Activated T-helper 17 cell treated with anti-CD3 and anti-CD28 coated beads, Interleukin-2, amount 50 U/mL, for 72 hours (primary cell): ENCODE measurements around the gene ZNF71. TPM values are rescaled to one million over a fixed set of nuclear protein-coding genes. Genes with fewer than 3 reads are reported as not detected.

Experiments used
- ATAC-seq: fragments of 150-1000 bp; cut with Tn5 transposase; replicated peaks from 2 replicates; pipeline ENCODE4 v1.10.0; 2021; ENCODE audit warnings: mild to moderate bottlenecking, moderate library complexity
- H3K27ac Mint-ChIP-seq: one replicate; pipeline ENCODE4 v1.8.0; 2022; ENCODE audit warnings: mixed read lengths
- H3K27me3 Mint-ChIP-seq: one replicate; pipeline ENCODE4 v1.8.0; 2022; ENCODE audit warnings: mixed read lengths
- H3K36me3 Mint-ChIP-seq: one replicate; pipeline ENCODE4 v1.8.0; 2022; ENCODE audit warnings: low read depth, mild to moderate bottlenecking, mixed read lengths
- H3K4me1 Mint-ChIP-seq: one replicate; pipeline ENCODE4 v1.8.0; 2022; ENCODE audit warnings: mixed read lengths
- H3K4me3 Mint-ChIP-seq: one replicate; pipeline ENCODE4 v1.8.0; 2022; ENCODE audit warnings: mild to moderate bottlenecking, mixed read lengths
- H3K9me3 Mint-ChIP-seq: one replicate; pipeline ENCODE4 v1.8.0; 2022; ENCODE audit warnings: mixed read lengths
- total RNA-seq, 2 donors: library from RNA; stranded (reverse); gene quantifications; one replicate each; pipeline ENCODE4 v1.2.3, GENCODE V29; 2022

Gene ZNF71
- total RNA-seq: 1 to 10 TPM; 4.3 to 4.8 TPM

DNA sequence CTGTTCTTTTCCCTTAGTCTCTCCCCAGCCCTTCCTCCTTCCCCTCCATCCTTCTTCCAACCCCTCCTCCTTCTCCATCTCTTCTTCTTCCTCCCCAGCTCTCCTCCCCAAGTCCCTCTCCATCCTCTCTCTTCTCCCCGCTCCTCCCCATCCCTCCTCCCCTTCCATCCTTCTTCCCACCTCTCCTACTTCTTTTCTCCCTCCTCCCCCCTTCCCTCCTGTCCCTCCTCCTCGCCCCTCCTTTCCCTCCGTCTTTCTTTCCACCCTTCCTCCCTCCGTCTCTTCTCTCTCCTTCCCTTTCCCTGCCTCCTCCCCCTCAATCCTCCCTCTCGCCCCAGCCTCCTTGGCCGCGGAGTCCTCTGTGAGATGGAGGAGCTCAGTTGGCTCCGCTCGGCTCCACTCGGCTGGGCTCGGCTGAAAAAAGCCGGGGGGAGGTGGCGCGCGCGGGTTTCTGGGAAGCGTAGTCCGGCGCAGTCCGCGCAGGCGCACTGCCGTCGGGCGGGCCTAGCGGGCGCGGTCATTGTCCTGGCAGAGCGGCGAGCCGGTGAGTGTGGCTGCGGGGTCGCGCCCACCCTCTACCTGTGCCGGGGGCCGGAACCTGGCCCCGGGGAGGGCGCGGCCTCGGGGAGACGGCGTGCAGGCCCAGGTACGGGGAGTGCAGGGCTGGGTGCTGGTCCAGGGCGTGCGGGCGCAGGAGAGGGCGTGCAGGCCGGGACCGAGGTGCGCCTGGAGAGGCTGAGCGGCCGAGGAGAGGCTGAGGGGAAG is at the start of gene ZNF71:
Gene ZNF71 (plus strand): TSS at position 520 of the 765 bp plus-strand sequence. CDS start 6,257 bp downstream, outside the sequence.
- peaks cover 22% of the 10 kb centered on the region for H3K36me3 Mint-ChIP-seq
- ATAC-seq: peak; percentile 96
- H3K27me3 Mint-ChIP-seq: no peaks in the 10 kb centered on the region
- H3K9me3 Mint-ChIP-seq: peaks cover 19% of the 10 kb centered on the region
- H3K27ac Mint-ChIP-seq: peak within 1 kb of the TSS; percentile 94
- H3K4me3 Mint-ChIP-seq: peak within 1 kb of the TSS; percentile 94
- peaks cover 22% of the 10 kb centered on the region for H3K4me1 Mint-ChIP-seq

DNA sequence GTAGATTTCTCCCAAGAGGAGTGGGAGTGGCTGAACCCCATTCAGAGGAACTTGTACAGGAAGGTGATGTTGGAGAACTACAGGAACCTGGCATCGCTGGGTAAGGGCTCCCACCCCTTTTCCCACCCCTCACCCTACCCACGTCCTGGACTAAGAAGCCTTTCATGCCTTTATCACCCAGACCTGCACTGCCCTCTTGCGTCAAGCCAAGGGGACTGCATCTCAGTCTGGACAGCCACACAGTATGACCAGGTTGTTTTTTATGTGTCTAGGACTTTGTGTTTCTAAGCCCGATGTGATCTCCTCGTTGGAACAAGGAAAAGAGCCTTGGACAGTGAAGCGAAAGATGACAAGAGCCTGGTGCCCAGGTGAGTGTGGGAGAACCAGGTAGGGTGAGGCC is 47.6 kb upstream of the ZNF71 start:
- no peaks in the 10 kb centered on the region for H3K27me3 Mint-ChIP-seq
- H3K36me3 Mint-ChIP-seq: peaks cover 79% of the 10 kb centered on the region
- no peak for ATAC-seq
- H3K9me3 Mint-ChIP-seq: peaks cover 20% of the 10 kb centered on the region
- H3K4me1 Mint-ChIP-seq: no peaks in the 10 kb centered on the region
- no peak overlapping the region for H3K27ac Mint-ChIP-seq
- no peak overlapping the region for H3K4me3 Mint-ChIP-seq

DNA sequence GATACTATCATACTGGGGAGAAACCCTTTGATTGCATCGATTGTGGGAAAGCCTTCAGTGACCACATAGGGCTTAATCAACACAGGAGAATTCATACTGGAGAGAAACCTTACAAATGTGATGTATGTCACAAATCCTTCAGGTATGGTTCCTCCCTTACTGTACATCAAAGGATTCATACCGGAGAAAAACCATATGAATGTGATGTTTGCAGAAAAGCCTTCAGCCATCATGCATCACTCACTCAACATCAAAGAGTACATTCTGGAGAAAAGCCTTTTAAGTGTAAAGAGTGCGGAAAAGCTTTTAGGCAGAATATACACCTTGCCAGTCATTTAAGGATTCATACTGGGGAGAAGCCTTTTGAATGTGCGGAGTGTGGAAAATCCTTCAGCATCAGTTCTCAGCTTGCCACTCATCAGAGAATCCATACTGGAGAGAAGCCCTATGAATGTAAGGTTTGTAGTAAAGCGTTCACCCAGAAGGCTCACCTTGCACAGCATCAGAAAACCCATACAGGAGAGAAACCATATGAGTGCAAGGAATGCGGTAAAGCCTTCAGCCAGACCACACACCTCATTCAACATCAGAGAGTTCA is 40.7 kb upstream of the ZNF71 start:
- ATAC-seq: no peak
- Mint-ChIP-seq H3K27me3 (no peaks in the 10 kb centered on the region), H3K9me3 (peaks cover 35% of the 10 kb centered on the region), H3K4me1 (no peaks in the 10 kb centered on the region), H3K27ac (no peak overlapping the region), H3K36me3 (peaks cover 59% of the 10 kb centered on the region), H3K4me3 (no peak overlapping the region)

DNA sequence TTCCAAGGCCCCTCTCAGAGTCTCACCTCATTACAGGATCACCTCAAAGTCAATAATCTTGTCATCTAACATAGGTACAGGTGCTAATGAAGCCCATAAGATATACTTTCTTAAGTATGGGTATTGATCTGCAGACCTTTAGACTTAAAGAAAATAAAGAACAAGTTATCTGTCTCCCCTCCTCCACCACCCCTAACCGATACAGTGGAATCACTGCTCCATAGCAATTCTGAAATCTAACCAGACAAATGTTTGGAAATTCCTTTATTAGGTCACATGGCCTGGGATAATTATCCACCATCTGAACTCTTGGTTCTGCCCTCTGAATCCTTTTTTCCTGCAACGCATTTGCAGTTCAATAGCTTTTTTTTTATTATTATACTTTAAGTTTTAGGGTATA is 32.3 kb upstream of the ZNF71 start:
- no peak overlapping the region for H3K4me3 Mint-ChIP-seq
- no peak overlapping the region for H3K27ac Mint-ChIP-seq
- H3K9me3 Mint-ChIP-seq: peaks cover 26% of the 10 kb centered on the region
- no peaks in the 10 kb centered on the region for H3K4me1 Mint-ChIP-seq
- no peaks in the 10 kb centered on the region for H3K27me3 Mint-ChIP-seq
- no peak for ATAC-seq
- peaks cover 8% of the 10 kb centered on the region for H3K36me3 Mint-ChIP-seq

DNA sequence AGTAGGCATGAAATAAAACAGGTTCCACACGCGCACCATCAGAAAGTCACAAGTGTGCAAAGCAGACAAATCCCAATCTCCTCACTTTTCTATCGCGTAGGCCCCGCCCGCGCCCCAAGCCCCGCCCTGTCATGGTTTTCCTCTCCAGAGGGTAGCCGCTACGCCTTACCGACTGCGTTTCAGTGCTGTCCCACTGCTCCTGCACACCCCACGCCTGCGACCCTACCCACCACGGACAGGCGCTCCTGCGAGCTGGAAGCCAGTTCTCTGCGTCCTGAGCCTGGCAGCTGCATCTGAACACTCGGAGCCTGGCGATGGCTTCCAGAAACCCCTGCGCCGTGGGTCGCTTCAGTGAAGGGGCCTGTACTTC is 28.2 kb upstream of the ZNF71 start:
- Mint-ChIP-seq H3K4me3 (peak overlapping the region; percentile 95), H3K4me1 (no peaks in the 10 kb centered on the region), H3K27me3 (no peaks in the 10 kb centered on the region), H3K9me3 (peaks cover 22% of the 10 kb centered on the region), H3K27ac (peak overlapping the region; percentile 86), H3K36me3 (peaks cover 47% of the 10 kb centered on the region)
- ATAC-seq: peak; percentile 59

DNA sequence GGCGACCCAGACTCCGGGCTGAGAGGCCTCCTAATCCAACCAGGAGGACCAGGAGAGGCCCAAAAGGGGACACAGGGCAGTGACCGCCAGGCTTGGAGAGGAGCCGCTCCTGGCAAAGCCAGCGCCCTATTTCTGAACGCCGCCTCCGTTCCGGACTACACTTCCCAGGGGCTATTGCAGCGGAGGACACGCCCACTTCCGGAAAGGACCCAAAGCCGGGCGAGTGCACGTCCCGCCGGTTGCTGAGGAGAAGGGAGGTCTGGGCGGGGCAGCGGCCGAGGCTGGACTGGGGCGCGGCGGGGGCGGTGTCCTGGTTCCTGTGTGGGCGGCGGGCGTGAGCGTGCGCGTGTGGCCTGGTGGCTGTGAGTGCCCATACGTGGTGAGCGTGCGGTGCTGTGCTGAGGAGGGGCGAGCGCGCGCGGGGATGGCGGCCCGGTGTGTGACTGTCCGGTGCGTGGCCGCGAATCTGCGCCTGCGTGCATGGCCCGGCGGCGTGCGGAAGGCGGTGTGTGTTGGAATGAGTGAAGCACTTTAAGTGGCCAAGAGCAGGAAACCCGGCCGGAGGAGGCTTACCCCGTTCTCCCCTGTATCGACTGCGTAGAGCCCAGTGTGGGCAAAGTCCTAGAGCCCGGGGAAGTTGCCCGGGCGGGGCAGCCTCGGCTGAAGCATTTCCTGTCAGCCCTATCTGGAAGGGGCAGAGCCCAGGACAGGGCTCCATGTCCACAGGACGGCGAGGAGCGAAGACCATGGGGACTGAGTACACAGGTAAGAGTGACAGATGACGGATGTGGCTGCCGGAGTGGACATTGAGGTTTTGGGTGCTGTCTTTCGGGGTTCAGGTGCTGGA is 27.6 kb upstream of the ZNF71 start, which contains the start of gene ZNF470:
Gene ZNF470 (plus strand): TSS at position 195 of the 847 bp plus-strand sequence. CDS start 2,844 bp downstream, outside the sequence.
- peak within 1 kb of the TSS; percentile 86 for H3K27ac Mint-ChIP-seq
- peak within 1 kb of the TSS; percentile 95 for H3K4me3 Mint-ChIP-seq
- no peaks in the 10 kb centered on the region for H3K4me1 Mint-ChIP-seq
- H3K9me3 Mint-ChIP-seq: peaks cover 22% of the 10 kb centered on the region
- H3K27me3 Mint-ChIP-seq: no peaks in the 10 kb centered on the region
- H3K36me3 Mint-ChIP-seq: peaks cover 53% of the 10 kb centered on the region
- ATAC-seq: peak; percentile 97

DNA sequence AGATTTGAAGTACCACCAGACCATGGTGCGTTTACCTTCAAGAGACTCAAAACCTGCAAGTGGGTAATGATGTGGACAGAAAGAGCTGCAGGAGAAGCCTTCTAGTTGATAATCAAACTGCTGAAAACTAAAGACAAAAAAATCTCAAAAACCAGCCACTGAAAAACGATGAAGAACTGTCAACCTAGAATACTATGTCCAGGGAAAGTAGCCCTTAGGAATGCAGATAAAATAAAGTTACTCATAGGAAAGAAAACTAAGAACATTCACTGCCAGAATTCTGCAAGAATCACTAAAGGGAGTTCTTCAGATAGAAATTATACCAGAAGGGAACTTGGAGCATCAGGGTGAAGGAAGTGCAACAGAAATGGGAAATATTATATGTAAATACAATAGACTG is 22.5 kb upstream of the ZNF71 start:
- H3K9me3 Mint-ChIP-seq: peaks cover 38% of the 10 kb centered on the region
- no peak for ATAC-seq
- no peaks in the 10 kb centered on the region for H3K27me3 Mint-ChIP-seq
- no peaks in the 10 kb centered on the region for H3K4me1 Mint-ChIP-seq
- H3K27ac Mint-ChIP-seq: no peak overlapping the region
- H3K36me3 Mint-ChIP-seq: peaks cover 96% of the 10 kb centered on the region
- no peak overlapping the region for H3K4me3 Mint-ChIP-seq

DNA sequence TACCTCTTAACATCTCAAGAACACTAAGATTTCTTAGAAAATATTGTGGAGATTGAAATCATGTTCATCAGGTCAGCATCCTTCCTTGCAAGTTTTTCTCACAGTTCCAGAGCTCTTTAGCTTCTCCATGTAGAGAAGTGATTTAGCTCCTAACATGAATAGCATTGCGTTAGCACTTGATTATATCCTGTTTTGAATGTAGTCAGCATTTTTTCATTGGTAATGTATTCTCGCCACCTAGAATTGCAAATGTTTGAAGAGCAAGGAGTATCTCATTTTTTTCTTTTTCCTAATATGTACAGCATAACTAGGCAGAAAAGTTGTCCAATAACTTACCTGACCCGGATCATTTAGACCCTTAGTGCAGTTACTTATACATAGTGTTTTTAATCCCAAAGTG is 21.2 kb upstream of the ZNF71 start:
- no peak overlapping the region for H3K4me3 Mint-ChIP-seq
- H3K9me3 Mint-ChIP-seq: peaks cover 49% of the 10 kb centered on the region

DNA sequence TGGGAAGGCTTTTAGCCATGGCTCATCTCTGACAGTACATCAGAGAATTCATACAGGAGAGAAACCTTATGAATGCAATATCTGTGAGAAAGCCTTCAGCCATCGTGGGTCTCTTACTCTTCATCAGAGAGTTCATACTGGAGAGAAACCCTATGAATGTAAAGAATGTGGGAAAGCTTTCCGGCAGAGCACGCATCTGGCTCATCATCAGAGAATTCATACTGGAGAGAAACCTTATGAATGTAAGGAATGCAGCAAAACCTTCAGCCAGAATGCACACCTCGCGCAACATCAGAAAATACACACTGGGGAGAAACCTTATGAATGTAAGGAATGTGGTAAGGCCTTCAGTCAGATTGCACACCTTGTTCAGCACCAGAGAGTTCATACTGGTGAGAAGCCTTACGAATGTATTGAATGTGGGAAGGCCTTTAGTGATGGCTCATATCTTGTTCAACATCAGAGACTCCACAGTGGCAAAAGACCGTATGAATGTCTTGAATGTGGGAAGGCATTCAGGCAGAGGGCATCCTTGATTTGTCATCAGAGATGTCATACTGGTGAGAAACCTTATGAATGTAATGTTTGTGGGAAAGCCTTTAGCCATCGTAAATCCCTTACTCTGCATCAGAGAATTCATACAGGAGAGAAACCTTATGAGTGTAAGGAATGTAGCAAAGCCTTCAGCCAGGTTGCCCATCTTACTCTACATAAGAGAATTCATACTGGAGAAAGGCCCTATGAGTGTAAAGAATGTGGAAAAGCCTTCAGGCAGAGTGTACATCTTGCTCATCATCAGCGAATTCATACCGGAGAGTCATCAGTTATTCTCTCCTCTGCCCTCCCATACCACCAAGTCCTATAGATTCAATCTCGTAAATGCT is 17.1 kb upstream of the ZNF71 start:
- ATAC-seq: no peak
- Mint-ChIP-seq H3K36me3 (peaks cover 44% of the 10 kb centered on the region), H3K27me3 (no peaks in the 10 kb centered on the region), H3K4me3 (no peak overlapping the region), H3K9me3 (peaks cover 51% of the 10 kb centered on the region), H3K4me1 (no peaks in the 10 kb centered on the region), H3K27ac (no peak overlapping the region)

More for the DNA sequence above, 21.2 kb upstream of the ZNF71 start:
- Mint-ChIP-seq H3K27ac (no peak overlapping the region), H3K36me3 (peaks cover 83% of the 10 kb centered on the region), H3K4me1 (no peaks in the 10 kb centered on the region), H3K27me3 (no peaks in the 10 kb centered on the region)
- no peak for ATAC-seq

DNA sequence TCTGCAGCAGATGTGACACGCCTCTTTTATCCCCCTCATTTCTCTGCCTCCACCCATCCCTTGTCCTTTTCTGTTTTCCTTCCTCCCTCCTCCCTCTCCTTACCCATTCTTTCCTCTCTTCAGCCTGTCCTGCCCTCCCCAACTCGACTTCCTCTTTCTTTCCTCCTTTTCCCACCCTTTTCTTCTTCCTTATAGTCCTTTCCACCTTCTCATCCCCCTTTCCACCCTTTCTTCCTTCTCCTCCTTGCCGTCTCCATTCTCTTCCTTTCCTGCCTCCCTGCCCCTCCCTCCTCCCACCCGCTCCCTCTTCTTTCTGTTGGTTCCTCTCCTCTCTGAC is 688 bp upstream of the ZNF71 start:
- Mint-ChIP-seq H3K27ac (peak overlapping the region; percentile 94), H3K4me1 (peaks cover 22% of the 10 kb centered on the region), H3K9me3 (peaks cover 19% of the 10 kb centered on the region), H3K36me3 (peaks cover 22% of the 10 kb centered on the region), H3K4me3 (peak overlapping the region; percentile 94), H3K27me3 (no peaks in the 10 kb centered on the region)
- no peak for ATAC-seq

DNA sequence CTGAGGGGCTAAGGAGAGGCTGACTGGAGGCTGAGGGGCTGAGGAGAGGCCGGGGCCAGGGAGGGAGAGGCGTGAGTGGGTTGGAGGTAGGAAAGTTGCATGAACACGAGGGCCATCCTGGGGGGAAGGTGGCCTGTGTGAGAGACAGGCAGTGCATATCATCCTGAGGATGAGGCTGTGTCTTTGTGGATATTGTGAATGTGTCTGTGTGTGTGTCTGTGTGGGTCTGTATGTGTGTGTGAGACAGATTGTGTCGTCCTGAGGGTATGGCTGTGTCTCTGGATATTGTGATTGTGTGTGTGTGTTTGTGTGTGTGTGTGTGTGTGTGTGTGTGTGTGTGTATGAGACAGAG is 422 bp downstream of the ZNF71 start:
- H3K27ac Mint-ChIP-seq: peak overlapping the region; percentile 94
- H3K4me3 Mint-ChIP-seq: peak overlapping the region; percentile 94
- peaks cover 23% of the 10 kb centered on the region for H3K4me1 Mint-ChIP-seq
- H3K9me3 Mint-ChIP-seq: peaks cover 19% of the 10 kb centered on the region
- H3K36me3 Mint-ChIP-seq: peaks cover 25% of the 10 kb centered on the region
- peak; percentile 48 for ATAC-seq
- no peaks in the 10 kb centered on the region for H3K27me3 Mint-ChIP-seq

DNA sequence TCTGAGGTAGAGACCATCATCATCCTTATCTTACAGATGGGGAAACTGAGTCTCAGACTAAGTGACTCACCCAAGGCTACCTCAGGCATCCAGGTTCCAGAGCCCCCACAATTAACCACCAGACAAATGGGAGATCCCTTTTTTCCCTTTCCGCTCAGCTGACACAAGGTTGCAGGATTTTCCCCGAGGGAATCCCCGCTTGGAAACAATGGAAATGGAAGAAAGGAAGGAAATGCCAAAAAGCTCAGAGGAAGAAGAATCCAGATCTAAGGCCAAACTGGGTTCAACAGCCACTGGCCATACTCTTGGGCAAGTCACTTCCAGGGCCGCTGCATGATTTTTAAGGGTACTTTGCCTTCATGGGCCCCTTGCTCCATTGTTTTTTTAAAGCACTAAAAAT is 1.6 kb downstream of the ZNF71 start:
- Mint-ChIP-seq H3K4me3 (peak overlapping the region; percentile 94), H3K27ac (no peak overlapping the region), H3K36me3 (peaks cover 36% of the 10 kb centered on the region), H3K27me3 (no peaks in the 10 kb centered on the region), H3K9me3 (peaks cover 14% of the 10 kb centered on the region), H3K4me1 (peaks cover 25% of the 10 kb centered on the region)
- no peak for ATAC-seq

DNA sequence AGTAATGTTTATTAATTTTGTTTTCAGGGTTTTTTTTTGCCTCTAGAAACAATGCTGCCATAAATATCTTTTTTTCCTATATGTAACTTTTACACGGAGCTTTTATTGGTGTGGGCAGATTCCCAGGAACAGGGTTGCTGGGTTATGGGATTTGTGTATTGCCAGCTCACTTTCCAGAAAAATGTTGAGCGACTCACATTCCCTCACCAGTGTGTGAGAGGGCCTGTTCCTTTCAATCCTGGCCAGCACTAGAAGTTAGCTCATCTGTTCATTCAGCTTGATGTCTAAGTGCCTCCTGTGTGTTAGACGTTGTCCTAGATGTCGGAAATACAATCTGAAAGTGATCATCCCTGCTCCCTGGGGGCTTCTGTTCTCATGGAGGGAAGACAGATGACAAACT is 2.6 kb downstream of the ZNF71 start:
- no peak overlapping the region for H3K27ac Mint-ChIP-seq
- H3K36me3 Mint-ChIP-seq: peaks cover 47% of the 10 kb centered on the region

DNA sequence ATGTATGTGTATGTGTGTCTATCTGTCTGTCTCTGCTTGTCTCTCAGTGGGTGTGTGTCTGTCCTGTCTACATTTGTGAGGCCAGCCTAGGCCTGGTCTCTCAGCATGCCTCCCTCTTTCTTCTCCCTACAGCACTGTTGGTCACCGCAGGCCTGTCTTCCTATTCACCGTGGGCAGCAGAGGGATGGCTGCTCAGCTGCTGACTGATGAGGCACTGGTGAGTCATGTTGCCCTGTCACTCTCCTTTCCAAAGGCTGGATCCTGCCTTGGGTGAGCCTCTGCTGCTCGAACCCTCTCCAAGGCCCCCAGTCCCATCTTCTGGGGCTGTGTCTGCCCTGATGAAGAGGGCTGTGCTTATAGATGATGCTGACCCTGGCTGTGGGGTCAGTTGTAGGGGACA is 6.3 kb downstream of the ZNF71 start:
- H3K4me3 Mint-ChIP-seq: no peak overlapping the region
- ATAC-seq: no peak

More for the DNA sequence above, 2.6 kb downstream of the ZNF71 start:
- Mint-ChIP-seq H3K4me3 (no peak overlapping the region), H3K4me1 (peaks cover 25% of the 10 kb centered on the region), H3K27me3 (no peaks in the 10 kb centered on the region), H3K9me3 (peaks cover 9% of the 10 kb centered on the region)
- no peak for ATAC-seq

More for the DNA sequence above, 6.3 kb downstream of the ZNF71 start:
- no peak overlapping the region for H3K27ac Mint-ChIP-seq
- peaks cover 70% of the 10 kb centered on the region for H3K36me3 Mint-ChIP-seq
- peaks cover 20% of the 10 kb centered on the region for H3K9me3 Mint-ChIP-seq
- no peaks in the 10 kb centered on the region for H3K27me3 Mint-ChIP-seq
- peaks cover 9% of the 10 kb centered on the region for H3K4me1 Mint-ChIP-seq
